Skeletal muscle cell (primary cell): ENCODE data around the gene ATAD3C.

Experiments used
- DNase-seq: peaks from one replicate; pipeline ENCODE4 v3.0.0-alpha.2; 2010; ENCODE audit warnings: low read depth
- H3K4me3 ChIP-seq: 2 replicates; pipeline ENCODE4 v1.5.1; 2011; ENCODE audit warnings: low read depth, mild to moderate bottlenecking, control low read depth, low read length, moderate library complexity

ATAD3C gene

GRCh38 chr1:1430114-1430982 is 19.1 kb upstream of the ATAD3C start:
- H3K4me3 ChIP-seq = no peak overlapping the region
- DNase-seq = no peak

DNA sequence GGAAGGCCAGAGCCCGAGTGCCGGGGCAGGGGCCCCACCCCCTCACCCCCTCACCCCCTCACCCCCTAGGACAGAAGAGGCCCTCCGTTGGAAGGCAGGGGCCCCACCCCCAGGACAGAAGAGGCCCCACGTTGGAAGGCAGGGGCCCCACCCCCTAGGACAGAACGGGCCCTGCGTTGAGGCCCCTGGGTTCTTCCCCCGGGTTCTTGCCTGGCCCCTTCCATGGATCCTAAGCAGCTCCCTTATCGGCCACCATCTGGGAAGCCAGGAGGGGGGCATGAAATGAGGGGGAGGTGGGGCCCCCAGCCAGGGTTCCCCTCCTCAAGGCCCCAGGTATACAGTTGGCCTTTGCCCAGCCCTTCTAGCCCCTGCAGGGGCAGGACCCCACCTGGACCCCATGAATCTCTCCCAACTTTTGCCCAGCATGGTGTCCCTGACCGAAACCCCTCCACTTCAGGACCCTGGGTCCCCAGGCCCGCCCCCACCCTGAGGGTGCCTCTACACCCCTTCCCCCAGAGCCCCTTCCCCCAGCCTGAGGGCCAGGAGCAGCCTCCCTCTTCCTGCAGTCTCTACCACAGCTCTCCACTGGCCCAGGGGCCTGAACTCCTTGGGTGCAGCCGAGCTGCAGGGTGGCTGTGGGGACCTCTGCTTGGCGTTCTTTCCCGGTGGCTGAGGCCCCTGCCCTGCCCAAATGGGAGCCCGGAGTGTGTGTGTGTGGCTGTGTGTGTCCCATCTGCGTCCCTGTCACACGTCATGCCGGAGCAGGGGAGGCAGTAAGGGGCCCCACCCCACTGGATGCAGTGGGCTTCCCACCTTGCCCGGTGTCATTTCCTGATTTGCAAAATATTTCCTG is 18.3 kb upstream of the ATAD3C start:
- H3K4me3 ChIP-seq = no peak overlapping the region
- DNase-seq = no peak

DNA sequence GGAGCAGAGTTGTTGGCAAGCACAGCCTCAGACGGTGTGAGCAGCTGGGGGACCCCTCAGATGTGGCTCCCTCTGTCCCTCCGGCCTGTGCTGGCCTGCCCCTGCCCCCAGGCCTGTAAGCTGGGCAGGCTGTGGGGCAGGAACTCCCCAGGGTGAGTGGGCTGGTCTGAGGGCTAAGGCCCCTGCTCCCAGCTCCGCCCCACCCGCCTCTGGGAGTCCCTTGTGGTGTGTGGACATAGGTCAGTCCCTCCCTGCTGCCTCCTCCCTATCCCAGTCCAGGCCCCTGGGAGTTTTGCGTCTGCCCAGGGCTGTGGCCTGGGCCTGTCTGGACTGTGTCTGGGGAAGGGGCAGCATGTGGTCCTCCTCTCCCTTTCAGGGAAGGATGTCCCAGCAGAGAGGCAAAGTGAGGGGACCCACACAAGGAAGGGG is 17.6 kb upstream of the ATAD3C start:
- H3K4me3 ChIP-seq = no peak overlapping the region
- no peak for DNase-seq

GRCh38 chr1:1432274-1432950 is 17.1 kb upstream of the ATAD3C start:
- no peak for DNase-seq
- H3K4me3 ChIP-seq = no peak overlapping the region

GRCh38 chr1:1432951-1433803 is 16.3 kb upstream of the ATAD3C start:
- H3K4me3 ChIP-seq = no peak overlapping the region
- DNase-seq = no peak

DNA sequence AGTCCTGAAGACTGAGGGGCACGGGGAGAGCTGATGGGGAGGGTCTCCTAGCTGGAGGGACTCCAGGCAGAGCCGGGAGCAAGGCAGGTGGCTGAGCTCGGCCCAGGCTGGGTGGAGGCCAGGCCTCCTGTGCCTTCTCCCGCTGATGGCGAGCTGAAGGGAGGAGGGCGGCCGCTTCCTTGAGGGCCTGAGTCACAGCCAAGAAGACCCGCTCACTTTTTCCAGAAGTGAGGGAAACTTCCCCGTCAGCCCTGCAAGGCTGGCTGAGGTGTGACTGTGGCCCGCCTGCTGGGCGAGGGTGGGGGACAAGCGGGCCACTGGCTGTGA is 15.7 kb upstream of the ATAD3C start:
- no peak for DNase-seq
- H3K4me3 ChIP-seq = no peak overlapping the region

DNA sequence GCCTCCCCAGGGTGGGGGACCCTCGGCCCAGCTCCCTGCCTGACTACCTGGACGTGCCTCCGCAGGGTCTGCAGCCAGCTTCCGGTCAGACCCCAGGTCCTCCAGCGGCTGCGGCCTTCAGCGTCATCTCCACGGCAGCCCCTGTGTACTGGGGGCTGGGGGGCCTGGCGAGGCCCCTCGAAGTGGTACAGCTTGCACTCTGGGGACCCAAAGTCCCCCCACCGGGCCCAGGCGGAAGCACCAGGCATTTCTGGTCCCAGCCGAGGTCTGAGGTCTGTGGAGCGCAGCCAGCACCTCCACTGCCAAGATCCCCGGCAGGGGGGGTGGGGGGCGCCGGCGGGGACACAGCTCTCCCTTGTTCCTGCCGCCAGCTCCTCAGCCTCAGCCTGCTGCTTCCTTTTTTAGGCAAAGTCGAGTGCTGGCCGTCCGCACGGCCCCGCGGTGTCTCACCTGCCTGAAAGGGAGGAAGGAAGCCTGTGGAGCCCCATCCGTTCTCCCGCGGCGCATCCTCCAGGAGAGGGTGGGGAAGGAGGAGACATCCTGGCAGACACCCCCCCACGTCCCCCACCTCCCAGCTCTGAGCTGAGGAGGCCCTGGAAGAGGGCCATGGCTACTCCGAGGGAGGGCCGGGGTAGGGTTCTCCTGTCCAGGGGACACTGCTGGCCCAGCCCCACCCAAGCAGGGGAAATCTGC is 15.2 kb upstream of the ATAD3C start:
- no peak overlapping the region for H3K4me3 ChIP-seq
- no peak for DNase-seq

GRCh38 chr1:1434824-1435105 is 14.7 kb upstream of the ATAD3C start:
- no peak overlapping the region for H3K4me3 ChIP-seq
- DNase-seq = no peak

DNA sequence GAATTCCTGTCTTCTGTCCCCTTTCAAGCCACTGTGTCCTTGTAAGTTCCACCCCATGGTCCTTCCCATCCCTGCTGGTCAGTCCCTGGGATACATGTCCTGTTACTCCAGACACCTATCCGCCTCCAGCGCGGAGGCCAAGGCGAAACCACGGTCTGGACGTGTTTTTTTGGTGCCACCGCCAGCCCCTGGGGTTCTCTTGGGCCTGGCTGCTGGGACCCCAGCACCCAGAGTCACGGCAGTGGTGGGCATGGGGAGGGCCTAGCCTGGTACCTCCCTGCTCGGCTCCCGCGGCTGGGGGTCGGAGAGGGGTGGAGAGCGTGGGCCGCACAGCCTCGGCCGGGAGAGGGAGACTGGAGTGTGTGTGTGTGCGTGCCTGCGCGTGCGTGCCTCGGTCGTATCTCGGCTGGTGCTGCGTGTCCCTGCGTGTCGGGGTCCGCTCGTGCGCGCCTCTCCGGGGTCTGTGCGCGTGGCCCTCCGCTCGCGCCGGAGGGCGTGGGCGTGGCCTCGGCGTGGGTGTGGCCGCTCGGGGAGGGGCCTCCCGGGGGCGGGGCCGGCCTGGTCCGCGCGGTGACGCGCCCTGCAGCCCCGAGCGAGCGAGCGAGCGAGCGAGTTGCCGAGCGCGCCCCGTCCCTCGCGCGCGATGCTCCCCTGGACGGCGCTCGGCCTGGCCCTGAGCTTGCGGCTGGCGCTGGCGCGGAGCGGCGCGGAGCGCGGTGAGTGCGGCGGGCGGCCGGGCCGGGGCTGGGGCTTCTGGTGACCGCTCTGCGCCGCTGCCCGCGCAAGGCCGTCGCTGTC is 14.2 kb upstream of the ATAD3C start, which contains the start of gene VWA1:
Gene VWA1, plus strand, starts transcription at position 585 of the 798 bp plus-strand sequence. Its CDS starts 59 bp downstream, at position 644.
- DNase-seq = no peak
- peak within 1 kb of the TSS; percentile 60 for H3K4me3 ChIP-seq

DNA sequence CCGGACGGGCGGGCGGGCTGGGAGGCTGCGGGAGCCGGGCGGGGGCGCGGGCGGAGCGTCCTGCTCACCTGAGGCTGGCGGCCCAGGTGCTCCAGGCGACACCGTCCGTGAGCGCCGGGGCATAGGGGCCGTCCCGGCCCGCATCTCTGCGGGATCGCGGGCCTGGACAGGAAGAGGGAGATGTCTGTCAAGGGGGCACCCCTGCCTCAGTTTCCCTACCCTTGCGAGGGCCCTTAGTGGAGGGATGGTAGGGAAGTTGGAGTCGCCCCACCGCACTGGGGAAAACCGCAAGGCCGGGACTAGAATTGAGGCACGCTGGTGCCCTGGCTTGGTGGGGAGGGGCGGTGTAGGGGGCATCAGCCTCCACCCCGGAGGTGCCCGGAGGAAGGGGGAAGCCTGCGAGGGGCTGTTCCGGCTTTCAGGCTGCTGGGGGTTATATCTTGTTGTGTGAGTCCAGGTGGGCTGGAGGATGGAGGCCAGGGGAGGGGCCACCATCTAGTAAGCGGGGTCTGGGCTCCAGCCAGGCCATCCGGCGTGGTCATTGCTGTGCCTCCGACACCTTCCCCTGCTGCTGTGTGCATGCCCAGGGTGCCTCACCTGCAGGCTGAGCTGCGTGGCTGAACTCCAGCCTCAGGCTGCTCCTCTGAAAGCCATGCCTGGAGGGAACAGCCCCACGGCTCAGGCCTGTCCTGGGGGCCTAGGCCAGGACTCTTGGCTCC is 13.4 kb upstream of the ATAD3C start:
- peak overlapping the region; percentile 60 for H3K4me3 ChIP-seq
- no peak for DNase-seq

DNA sequence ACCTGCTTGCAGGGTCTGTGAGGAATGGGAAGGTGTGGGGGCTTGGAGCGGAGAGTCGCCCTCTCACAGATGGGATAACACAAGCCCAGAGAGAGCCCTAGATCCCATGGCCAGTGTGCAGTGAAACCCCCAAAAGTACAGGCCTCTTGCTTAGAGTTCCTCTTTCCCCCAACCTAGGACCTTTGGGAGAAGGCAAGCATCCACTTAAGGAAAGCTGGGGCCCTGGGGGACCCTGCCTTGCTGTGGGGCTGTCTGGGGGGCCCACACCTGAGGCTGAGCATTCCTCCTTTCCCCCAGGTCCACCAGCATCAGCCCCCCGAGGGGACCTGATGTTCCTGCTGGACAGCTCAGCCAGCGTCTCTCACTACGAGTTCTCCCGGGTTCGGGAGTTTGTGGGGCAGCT is 12.9 kb upstream of the ATAD3C start:
- no peak for DNase-seq
- H3K4me3 ChIP-seq = peak overlapping the region; percentile 60

- DNase-seq = no peak
- H3K4me3 ChIP-seq = no peak overlapping the region
Observed at GRCh38 chr1:1437033-1437903, 12.2 kb upstream of the ATAD3C start.

- no peak overlapping the region for H3K4me3 ChIP-seq
- no peak for DNase-seq
Observed at GRCh38 chr1:1437904-1438376, 11.5 kb upstream of the ATAD3C start.

GRCh38 chr1:1438531-1439381 is 10.7 kb upstream of the ATAD3C start:
- no peak for DNase-seq
- no peak overlapping the region for H3K4me3 ChIP-seq

DNA sequence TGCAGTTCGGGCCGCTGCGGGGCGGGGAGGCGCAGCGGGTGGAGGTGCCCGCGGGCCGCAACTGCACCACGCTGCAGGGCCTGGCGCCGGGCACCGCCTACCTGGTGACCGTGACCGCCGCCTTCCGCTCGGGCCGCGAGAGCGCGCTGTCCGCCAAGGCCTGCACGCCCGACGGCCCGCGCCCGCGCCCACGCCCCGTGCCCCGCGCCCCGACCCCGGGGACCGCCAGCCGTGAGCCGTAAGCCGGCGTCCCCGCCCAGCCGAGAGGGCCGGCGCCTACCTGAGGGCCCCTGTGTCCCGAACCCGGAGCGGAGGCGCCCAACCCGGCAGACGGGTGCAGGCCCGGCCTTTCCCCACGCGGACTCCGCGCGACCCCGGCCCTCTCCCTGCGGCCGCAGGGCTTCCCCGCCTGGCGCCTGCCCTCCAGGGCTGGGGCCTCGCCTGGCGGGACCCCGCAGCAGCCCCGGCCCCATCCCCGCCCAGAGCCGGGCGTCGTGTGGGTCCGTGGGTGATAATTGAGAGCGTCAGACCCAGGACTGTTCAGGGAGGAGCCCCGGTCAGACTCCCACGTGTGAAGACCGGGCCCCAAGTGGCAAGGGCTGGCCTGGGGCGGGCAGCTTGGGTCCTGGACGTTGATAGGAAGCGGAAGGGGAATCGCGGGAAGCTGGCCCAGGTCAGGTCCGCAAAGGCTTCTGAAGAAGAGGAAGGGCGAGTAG is 9.8 kb upstream of the ATAD3C start:
- no peak overlapping the region for H3K4me3 ChIP-seq
- DNase-seq = no peak
